Fibroblast of the conjunctiva (primary cell): ENCODE results near the gene STX18.
A peak's percentile ranks its signal among the peaks of the same experiment; 100 is the strongest.
"Not testable (repeated sequence)": the region's sequence is repeated elsewhere in the genome, so short reads cannot be mapped to it uniquely, and the experiment has no call there.

ENCODE experiments used
- DNase-seq: peaks from one replicate; pipeline ENCODE4 v3.0.0-alpha.2; 2010; ENCODE audit warnings: low read depth

The STX18 gene

DNA sequence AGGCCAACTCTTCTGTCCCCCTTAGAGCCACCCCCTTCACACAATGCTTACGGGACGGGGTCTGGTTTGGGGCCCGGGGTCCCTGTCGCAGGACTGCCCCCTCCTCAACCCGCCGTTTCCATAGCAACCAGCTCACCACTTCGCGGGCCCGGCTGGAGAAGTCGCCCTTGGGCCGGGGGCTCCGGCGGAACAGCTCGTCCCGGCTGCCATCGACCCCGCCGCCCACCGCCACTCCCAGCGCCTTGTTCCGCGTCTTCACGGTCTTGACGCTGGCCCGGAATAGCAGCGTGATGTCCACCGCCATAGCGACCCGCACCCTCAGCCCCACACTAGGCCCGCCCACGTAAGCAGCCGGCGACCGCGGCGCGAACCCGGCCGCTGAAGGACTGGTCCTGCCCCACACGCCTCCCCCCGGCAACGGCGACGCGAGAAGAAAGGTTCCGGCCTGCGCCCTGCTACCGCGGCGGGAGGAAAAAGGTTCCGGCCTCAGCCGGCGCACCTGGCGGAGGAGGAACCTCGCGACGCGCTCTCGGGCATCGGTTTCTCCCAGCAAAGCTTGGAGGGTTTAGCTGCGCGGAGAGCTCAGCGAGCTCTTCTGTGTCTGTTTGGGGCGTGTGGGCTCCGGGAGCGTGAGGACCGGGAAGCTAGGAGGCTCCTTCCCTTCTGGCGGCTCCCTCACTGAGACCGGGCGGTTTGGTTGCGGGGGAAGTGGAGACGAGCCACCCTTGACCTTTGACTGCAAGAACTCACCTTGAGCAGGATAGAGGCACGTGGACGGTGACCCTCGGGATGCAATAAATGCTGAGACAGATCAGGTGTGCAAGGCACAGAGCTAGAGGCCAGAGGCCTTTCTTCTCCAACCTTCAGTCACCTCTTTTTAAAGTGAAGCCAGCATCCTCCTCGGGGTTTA is at the start of gene STX18:
Gene STX18, minus strand, starts transcription at position 388 of the 910 bp plus-strand sequence. Its CDS starts 84 bp downstream, at position 304.
- peak; percentile 61 for DNase-seq

DNA sequence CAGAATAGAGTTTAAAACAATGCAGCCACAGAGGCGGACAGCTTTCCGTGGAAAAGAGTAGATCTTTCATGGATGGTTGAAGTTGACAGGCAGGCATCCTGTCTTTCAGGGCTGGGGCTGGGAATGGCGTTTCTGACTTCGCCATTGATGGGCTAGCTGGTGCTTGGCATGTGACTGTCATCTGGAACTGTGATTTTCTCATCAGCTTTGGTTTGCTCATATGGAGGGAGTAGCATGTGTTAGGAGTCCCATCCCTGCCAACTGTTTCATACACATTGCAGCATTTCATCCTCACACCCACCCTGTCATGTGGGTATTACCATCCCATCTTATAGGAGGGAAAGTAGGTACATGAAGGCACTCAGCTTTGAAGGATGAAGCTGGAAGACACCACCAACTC is 49.2 kb upstream of the STX18 start:
- DNase-seq: no peak

GRCh38 chr4:4590546-4590945 is 48.7 kb upstream of the STX18 start:
- no peak for DNase-seq

- DNase-seq: peak; percentile 52
Measured at GRCh38 chr4:4585012-4585670, 43.3 kb upstream of the STX18 start.

- no peak for DNase-seq
Measured at GRCh38 chr4:4583606-4584005, 41.8 kb upstream of the STX18 start.

- no peak for DNase-seq
Measured at GRCh38 chr4:4582653-4583052, 40.8 kb upstream of the STX18 start.

GRCh38 chr4:4580494-4580893 is 38.6 kb upstream of the STX18 start:
- no peak for DNase-seq

- DNase-seq: no peak
Measured at GRCh38 chr4:4578981-4579380, 37.1 kb upstream of the STX18 start.

- DNase-seq: no peak
Measured at GRCh38 chr4:4577359-4577875, 35.6 kb upstream of the STX18 start.

DNA sequence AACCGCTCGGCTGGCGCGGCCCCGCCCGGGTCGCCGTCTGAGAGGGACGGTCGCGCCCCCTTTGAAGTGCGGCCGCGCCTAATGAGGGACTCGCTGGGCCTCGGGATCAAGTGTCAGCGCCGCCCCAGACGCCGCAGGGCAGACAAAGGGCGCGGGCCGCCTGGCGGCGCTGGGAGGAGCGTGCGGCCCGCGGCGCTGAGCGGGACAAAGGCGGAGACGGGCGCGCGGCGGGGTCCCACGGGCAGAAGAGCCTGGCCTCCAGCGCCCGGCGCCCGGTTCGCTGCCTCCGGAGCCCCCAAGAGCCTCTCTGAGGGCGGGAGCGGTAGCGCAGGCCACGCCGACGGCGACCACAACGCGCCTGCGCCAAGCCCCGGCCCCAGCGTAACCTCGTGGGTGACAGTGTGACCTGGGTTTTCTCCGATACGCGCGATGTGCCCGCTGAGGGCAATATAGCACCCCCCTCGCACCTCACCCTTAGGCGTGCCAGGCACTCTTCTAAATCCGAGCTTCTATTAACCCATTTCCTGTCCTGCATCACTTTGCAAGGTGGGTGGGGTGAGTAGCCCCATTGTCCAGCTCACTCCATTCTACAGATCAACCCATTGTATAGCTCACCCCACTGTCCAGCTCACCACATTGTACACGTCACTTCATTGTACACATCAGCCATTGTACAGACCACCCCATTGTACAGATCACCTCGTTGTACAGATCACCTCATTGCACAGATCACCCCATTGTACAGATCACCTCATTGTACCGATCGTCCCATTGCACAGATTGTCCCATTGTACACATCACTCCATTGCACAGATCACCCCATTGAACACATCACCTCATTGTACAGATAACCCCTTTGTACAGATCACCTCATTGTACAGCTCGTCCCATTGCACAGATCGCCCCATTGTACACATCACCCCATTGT is 33.7 kb upstream of the STX18 start:
- no peak for DNase-seq

DNA sequence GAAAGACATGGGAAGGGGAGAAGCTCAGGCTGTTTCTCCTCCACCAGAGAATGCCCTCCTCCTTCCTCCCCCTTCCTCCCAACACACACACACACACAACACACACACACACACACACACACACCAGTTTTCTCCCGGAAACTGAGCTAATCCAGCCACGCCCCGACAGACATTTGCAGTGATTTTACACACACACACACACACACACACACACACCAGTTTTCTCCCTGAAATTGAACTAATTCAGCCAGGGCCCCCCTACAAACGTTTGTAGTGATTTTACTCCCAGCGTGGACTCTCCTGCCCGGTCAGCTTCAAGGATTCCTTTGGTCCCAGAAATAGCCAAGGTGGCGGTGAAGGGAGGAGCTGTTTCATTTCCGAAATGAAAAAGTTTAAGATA is 32.9 kb upstream of the STX18 start:
- peak; percentile 85 for DNase-seq

DNA sequence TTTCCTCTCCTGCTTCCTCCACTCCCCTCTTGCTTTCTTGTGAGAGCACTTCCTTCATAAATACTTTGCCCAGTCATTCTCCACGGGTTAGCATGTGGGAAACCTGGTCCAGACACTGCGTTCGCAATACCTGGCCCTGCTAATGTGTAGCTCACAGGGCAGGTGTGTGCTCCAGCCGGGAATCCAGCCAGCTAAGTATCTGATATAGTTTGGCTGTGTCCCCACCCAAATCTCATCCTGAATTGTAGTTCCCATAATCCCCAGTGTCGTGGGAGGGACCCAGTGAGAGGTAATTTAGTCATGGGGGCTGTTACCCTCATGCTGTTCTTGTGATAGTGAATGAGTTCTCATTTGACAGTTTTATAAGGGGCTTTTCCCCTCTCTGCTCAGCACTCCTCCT is 32.2 kb upstream of the STX18 start:
- no peak for DNase-seq

- no peak for DNase-seq
Measured at GRCh38 chr4:4572821-4573220, 31.0 kb upstream of the STX18 start.

- DNase-seq: not testable (repeated sequence)
Measured at GRCh38 chr4:4569861-4570260, 28.0 kb upstream of the STX18 start.

- DNase-seq: no peak
Measured at GRCh38 chr4:4568806-4569427, 27.1 kb upstream of the STX18 start.

GRCh38 chr4:4566359-4566758 is 24.5 kb upstream of the STX18 start:
- DNase-seq: not testable (repeated sequence)

- DNase-seq: no peak
Measured at GRCh38 chr4:4564522-4564921, 22.7 kb upstream of the STX18 start.

- DNase-seq: no peak
Measured at GRCh38 chr4:4560642-4561041, 18.8 kb upstream of the STX18 start.

- DNase-seq: no peak
Measured at GRCh38 chr4:4560136-4560535, 18.3 kb upstream of the STX18 start.

- no peak for DNase-seq
Measured at GRCh38 chr4:4559596-4559995, 17.7 kb upstream of the STX18 start.

GRCh38 chr4:4558881-4559280 is 17.0 kb upstream of the STX18 start:
- DNase-seq: no peak

- no peak for DNase-seq
Measured at GRCh38 chr4:4555916-4556315, 14.1 kb upstream of the STX18 start.
